Gastroesophageal sphincter (tissue), 4 donors: ENCODE results near the gene C1orf198. TPM values are rescaled to one million over a fixed set of nuclear protein-coding genes. Genes with fewer than 3 reads are reported as not detected.

ENCODE experiments used
- ATAC-seq: fragments of 150-250 bp; one replicate; pipeline ENCODE4 v1.9.1; 2016; ENCODE audit warnings: mild to moderate bottlenecking, moderate library complexity
- H3K27ac ChIP-seq, 4 donors: fragments of 200-600 bp; sonication (generic) in 3 of 4; 1 replicate in 3 of 4; 2 replicates in 1 of 4; pipeline ENCODE4 v1.5.1; 2016 to 2019
- H3K27me3 ChIP-seq: fragments of 200-600 bp; sonication (generic); one replicate; pipeline ENCODE4 v1.5.1; 2019
- H3K36me3 ChIP-seq, 2 donors: fragments of 200-600 bp; sonication (generic); one replicate each; pipeline ENCODE4 v1.5.1; 2019; ENCODE audit warnings: control low read depth in 1 of 2
- H3K4me1 ChIP-seq, 3 donors: fragments of 200-600 bp; sonication (generic); 1 replicate in 2 of 3; 2 replicates in 1 of 3; pipeline ENCODE4 v1.5.1; 2016 to 2019; ENCODE audit warnings: control low read depth in 2 of 3
- H3K4me3 ChIP-seq, 2 donors: fragments of 200-600 bp; sonication (generic); one replicate each; pipeline ENCODE4 v1.5.1; 2019; ENCODE audit warnings: mild to moderate bottlenecking in 1 of 2, moderate library complexity in 1 of 2
- H3K9me3 ChIP-seq, 3 donors: fragments of 200-600 bp; sonication (generic); one replicate each; pipeline ENCODE4 v1.5.1; 2017 to 2019; ENCODE audit warnings: control low read depth in 2 of 3
- CTCF ChIP-seq, 4 experiments: fragments of 200-600 bp in 2 of 4; fragments of 450-650 bp in 2 of 4; sonication (generic) in 1 of 4; IDR thresholded peaks; one replicate each; pipeline ENCODE4 v1.5.1; 2017 to 2019; ENCODE audit warnings: antibody characterized with exemption in 4 of 4, mild to moderate bottlenecking in 2 of 4, moderate library complexity in 2 of 4
- EP300 ChIP-seq: sonication (generic); formaldehyde crosslinking; IDR thresholded peaks from one replicate; pipeline ENCODE4 v1.6.1; 2017; ENCODE audit warnings: antibody characterized with exemption, mild to moderate bottlenecking
- POLR2A ChIP-seq, 2 donors: fragments of 450-650 bp; IDR thresholded peaks; one replicate each; pipeline ENCODE4 v1.6.1; 2017; ENCODE audit warnings: antibody characterized with exemption in 2 of 2, mild to moderate bottlenecking in 2 of 2, moderate library complexity in 1 of 2
- POLR2AphosphoS5 ChIP-seq: sonication (generic); formaldehyde crosslinking; IDR thresholded peaks from one replicate; pipeline ENCODE4 v1.6.1; 2017; ENCODE audit warnings: antibody characterized with exemption
- WGBS, 2 donors: methylation state at CpG; one replicate each; pipeline ENCODE4 v1.1.5; 2018; ENCODE audit warnings: low coverage in 1 of 2; 5-methylcytosine and 5-hydroxymethylcytosine counted together
- total RNA-seq, 4 donors: library from RNA; depleted of rRNA; stranded (reverse); fragments of >200 nt; gene quantifications; one replicate each; pipeline ENCODE4 v1.1.0, GENCODE V29; 2016

Gene C1orf198
- total RNA-seq, 4 donors from 2014 or later, result 115 to 219 (median 172) TPM

GRCh38 chr1:230842801-230843200 is 25.5 kb downstream of the C1orf198 start:
- TF ChIP-seq EP300 (no peak), POLR2AphosphoS5 (no peak), CTCF (IDR thresholded peaks at IDR 0.05) (no peak), POLR2A (IDR thresholded peaks at IDR 0.05) (no peak)

GRCh38 chr1:230839173-230839572 is 29.1 kb downstream of the C1orf198 start:
- Histone ChIP-seq H3K27me3 (no peaks in the 10 kb centered on the region), H3K4me3 (no peak overlapping the region), H3K27ac (no peak overlapping the region), H3K36me3 (peaks cover 0 to 75% of the 10 kb centered on the region in 2 donors), H3K4me1 (peaks cover 0 to 29% (median 0%) of the 10 kb centered on the region in 3 donors), H3K9me3 (no peaks in the 10 kb centered on the region)
- WGBS, 2 donors, result 79 to 82% methylated on average over 5 to 10 of the region's 10 CpGs
- TF ChIP-seq EP300 (no peak), CTCF (IDR thresholded peaks at IDR 0.05) (no peak), POLR2AphosphoS5 (no peak), POLR2A (IDR thresholded peaks at IDR 0.05) (no peak)
- ATAC-seq, result no peak

More at GRCh38 chr1:230842801-230843200, 25.5 kb downstream of the C1orf198 start:
- ATAC-seq, result no peak
- Histone ChIP-seq H3K36me3 (peaks cover 0 to 65% of the 10 kb centered on the region in 2 donors), H3K27me3 (no peaks in the 10 kb centered on the region), H3K4me1 (peaks cover 0 to 39% (median 0%) of the 10 kb centered on the region in 3 donors), H3K4me3 (no peak overlapping the region), H3K27ac (no peak overlapping the region), H3K9me3 (no peaks in the 10 kb centered on the region)
- WGBS, 2 donors, result 82 to 100% methylated on average over 1 to 8 of the region's 8 CpGs

GRCh38 chr1:230836793-230837192 is 31.5 kb downstream of the C1orf198 start:
- Histone ChIP-seq H3K9me3 (no peaks in the 10 kb centered on the region), H3K27ac (no peak overlapping the region), H3K4me1 (peaks cover 0 to 41% (median 0%) of the 10 kb centered on the region in 3 donors), H3K27me3 (no peaks in the 10 kb centered on the region), H3K36me3 (peaks cover 0 to 52% of the 10 kb centered on the region in 2 donors), H3K4me3 (no peak overlapping the region)
- WGBS, 2 donors, result 71 to 81% methylated on average over 3 to 5 of the region's 5 CpGs
- no peak for TF ChIP-seq EP300
- TF ChIP-seq POLR2A (IDR thresholded peaks at IDR 0.05), result no peak
- TF ChIP-seq CTCF (IDR thresholded peaks at IDR 0.05), result no peak
- no peak for TF ChIP-seq POLR2AphosphoS5
- ATAC-seq, result no peak

GRCh38 chr1:230836347-230836746 is 32.0 kb downstream of the C1orf198 start:
- 85 to 94% methylated on average over 5 of the region's 5 CpGs for WGBS, 2 donors
- H3K36me3 ChIP-seq, result peaks cover 0 to 47% of the 10 kb centered on the region in 2 donors
- no peak for ATAC-seq
- H3K27me3 ChIP-seq, result no peaks in the 10 kb centered on the region
- TF ChIP-seq POLR2AphosphoS5 (no peak), EP300 (no peak), CTCF (IDR thresholded peaks at IDR 0.05) (no peak), POLR2A (IDR thresholded peaks at IDR 0.05) (no peak)
- peaks cover 0 to 41% (median 0%) of the 10 kb centered on the region in 3 donors for H3K4me1 ChIP-seq
- H3K9me3 ChIP-seq, result no peaks in the 10 kb centered on the region
- no peak overlapping the region for H3K4me3 ChIP-seq
- no peak overlapping the region for H3K27ac ChIP-seq

GRCh38 chr1:230834292-230834691 is 34.0 kb downstream of the C1orf198 start:
- no peak for TF ChIP-seq POLR2AphosphoS5
- TF ChIP-seq CTCF (IDR thresholded peaks at IDR 0.05), result no peak
- no peak for TF ChIP-seq EP300
- no peak for TF ChIP-seq POLR2A (IDR thresholded peaks at IDR 0.05)
- WGBS, 2 donors, result 30 to 39% methylated on average over 3 of the region's 3 CpGs
- H3K27ac ChIP-seq, result no peak overlapping the region
- H3K9me3 ChIP-seq, result no peaks in the 10 kb centered on the region
- peaks cover 0 to 32% (median 0%) of the 10 kb centered on the region in 3 donors for H3K4me1 ChIP-seq
- no peaks in the 10 kb centered on the region for H3K27me3 ChIP-seq
- no peak for ATAC-seq
- no peak overlapping the region for H3K4me3 ChIP-seq
- H3K36me3 ChIP-seq, result peaks cover 0 to 27% of the 10 kb centered on the region in 2 donors
